Measurements from ENCODE around the gene CXADR.

GRCh38 chr21:17578876-17579275, 66.0 kb downstream of the CXADR start:
- TF ChIP-seq CTCF (IDR thresholded peaks at IDR 0.05; ENCODE audit: insufficient read depth, low read length) (no peak), POLR2AphosphoS5 (IDR thresholded peaks at IDR 0.05; ENCODE audit: low read depth) (no peak), REST (IDR thresholded peaks at IDR 0.05; ENCODE audit: insufficient replicate concordance, low read depth) (no peak)

All from HL-60 (cell line).